ENCODE data around the gene KYNU. TPM values are rescaled to one million over a fixed set of nuclear protein-coding genes. Genes with fewer than 3 reads are reported as not detected.
"Not testable (repeated sequence)": the region's sequence is repeated elsewhere in the genome, so short reads cannot be mapped to it uniquely, and the experiment has no call there.

KYNU gene
- total RNA-seq, 8 experiments from 2014 or later: 0.04 to 0.57 (median 0.36) TPM; not detected in 1

DNA sequence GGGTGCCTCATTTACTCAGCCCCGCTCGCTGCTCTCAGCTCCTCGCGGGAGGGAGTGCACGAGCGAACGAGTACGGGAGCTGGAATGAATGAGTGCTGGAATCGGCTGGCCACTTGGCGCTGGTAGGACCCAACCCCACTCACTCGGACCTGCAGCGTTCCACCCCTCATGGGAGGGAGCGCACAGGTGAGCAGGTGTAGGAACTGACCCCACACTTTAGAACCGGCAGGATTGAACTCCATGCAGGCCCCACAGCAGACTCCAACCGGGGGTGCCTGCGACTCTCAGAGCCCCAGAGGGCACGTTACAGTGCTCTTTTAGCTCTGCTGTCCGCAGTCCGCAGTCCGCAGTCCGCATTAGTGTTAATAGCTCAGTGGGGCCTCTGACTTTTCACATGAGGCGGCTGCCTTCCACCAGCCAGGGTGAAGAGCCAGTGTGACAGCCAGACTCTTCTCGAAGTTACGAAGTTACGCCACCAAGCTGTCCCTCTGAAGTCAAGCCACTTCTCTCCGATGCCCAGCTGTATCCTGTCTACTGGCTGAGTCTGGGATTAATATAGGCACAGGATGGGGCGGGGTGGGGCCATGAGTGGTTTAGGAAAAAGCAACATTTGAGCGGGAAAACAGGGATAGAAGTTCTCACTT, 149.1 kb downstream of the KYNU start:
- Histone ChIP-seq H3K27ac (no peak overlapping the region), H3K4me1 (replicated peaks in 1 of 2) (no peaks in the 10 kb centered on the region), H3K4me3 (no peak overlapping the region)
- peak in 4 of 8 experiments; percentile 35 to 55 (median 36) for ATAC-seq (replicated peaks in 6 of 8)
- 20 to 100% (median 61%) methylated on average over 1 to 12 of the region's 28 CpGs for WGBS, 10 experiments
- in situ Hi-C loops (cut with MboI; ENCODE audit: low pct_unique_long_range_greater_than_20kb in 2 of 9, low sequenced_read_pairs in 9 of 9, unreplicated experiment in 9 of 9): no loop called here

DNA sequence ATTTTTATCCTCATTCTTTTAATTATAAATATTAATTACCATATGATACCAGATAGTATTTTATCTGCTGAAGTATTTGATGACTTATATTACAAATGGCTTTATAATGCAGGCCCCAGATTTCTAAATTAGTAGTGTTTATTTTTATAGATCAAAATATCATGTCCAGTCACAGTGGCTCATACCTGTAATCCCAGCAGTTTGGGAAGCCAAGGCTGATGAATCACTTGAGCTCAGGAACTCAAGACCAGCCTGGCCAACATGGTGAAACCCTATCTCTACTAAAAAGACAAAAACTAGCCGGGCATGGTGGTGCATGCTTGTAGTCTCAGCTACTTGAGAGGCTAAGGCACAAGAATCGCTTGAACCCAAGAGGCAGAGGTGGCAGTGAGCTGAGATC, 151.7 kb downstream of the KYNU start:
- in situ Hi-C loops (cut with MboI; ENCODE audit: low pct_unique_long_range_greater_than_20kb in 2 of 9, low sequenced_read_pairs in 9 of 9, unreplicated experiment in 9 of 9): no loop called here
- Histone ChIP-seq H3K4me3 (no peak overlapping the region), H3K4me1 (replicated peaks in 1 of 2) (no peaks in the 10 kb centered on the region), H3K27ac (no peak overlapping the region)
- no peak for ATAC-seq (replicated peaks in 6 of 8)
- WGBS, 10 experiments: 54 to 100% (median 96%) methylated on average over 1 to 2 of the region's 2 CpGs; no CpG with 5 or more reads in 4 of the 10 experiments

DNA sequence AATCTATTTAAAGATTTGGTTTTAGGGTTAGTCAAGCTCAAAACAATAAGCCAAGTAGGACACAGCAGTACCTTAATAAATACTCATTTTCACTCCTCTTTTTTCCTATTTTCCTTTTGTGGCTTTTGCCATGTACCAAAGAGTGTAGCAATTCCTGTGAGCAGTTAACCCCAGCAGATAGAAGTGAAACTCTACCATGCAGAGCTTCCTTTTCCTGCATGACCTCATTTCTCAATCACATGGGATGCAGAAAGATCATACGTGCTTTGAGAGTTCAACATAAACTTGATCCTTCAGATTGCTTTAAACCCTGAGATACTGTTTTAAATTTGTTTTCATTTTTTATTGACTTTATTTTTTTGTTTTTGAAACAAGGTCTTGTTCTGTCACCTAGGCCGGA, 152.7 kb downstream of the KYNU start:
- in situ Hi-C loops (cut with MboI; ENCODE audit: low pct_unique_long_range_greater_than_20kb in 2 of 9, low sequenced_read_pairs in 9 of 9, unreplicated experiment in 9 of 9): loop anchor here in 1 of 9 experiments (10.0 kb wide), 1 partner anchor 195 kb away; no protein-coding TSS in a partner anchor
- H3K4me3 ChIP-seq: no peak overlapping the region
- no peak overlapping the region for H3K27ac ChIP-seq
- no peaks in the 10 kb centered on the region for H3K4me1 ChIP-seq (replicated peaks in 1 of 2)
- no peak for ATAC-seq (replicated peaks in 6 of 8)
- 67 to 100% (median 100%) methylated on average over 1 to 2 of the region's 2 CpGs; no CpG with 5 or more reads in 3 of the 10 experiments for WGBS, 10 experiments

DNA sequence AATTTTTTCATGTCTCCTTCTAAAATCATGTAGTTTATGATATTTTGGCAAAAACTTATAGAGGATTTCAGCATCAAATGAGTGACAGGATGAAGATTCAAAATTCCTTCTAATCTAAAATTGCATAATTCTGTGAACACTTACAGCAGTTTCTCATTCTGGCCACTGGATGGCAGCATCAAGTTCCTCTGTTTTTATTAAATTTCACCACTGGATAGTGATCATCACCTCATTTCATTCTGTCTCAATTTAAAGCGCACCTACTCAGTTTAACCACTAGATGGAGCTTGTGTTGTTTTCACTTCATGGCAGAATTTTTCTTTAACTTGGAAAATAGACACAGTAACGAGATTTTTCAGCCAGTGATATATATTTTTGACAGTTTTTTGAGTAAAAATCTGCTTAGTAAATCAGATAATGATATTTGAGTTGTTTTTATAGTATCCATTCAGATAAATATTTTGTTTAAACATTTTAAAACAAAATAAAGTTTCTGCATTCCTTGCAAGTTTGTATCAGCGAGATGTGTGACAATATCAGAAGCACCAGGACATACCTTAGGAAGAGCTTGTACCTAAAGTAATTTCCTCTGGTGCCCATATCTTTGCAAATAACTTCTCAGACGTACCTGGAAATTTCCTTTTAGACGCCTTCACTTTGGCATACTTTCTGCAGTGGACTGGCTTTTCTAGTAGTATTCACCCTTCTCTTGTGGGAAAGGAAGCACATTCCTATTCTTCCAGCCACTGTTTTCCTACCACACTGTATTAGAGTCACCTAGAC, 157.0 kb downstream of the KYNU start:
- H3K27ac ChIP-seq: no peak overlapping the region
- peak; percentile 43 to 86 (median 65) for ATAC-seq (replicated peaks in 6 of 8)
- in situ Hi-C loops (cut with MboI; ENCODE audit: low pct_unique_long_range_greater_than_20kb in 2 of 9, low sequenced_read_pairs in 9 of 9, unreplicated experiment in 9 of 9): loop anchor here in 1 of 9 experiments (10.0 kb wide), 1 partner anchor 190 kb away; no protein-coding TSS in a partner anchor
- no peaks in the 10 kb centered on the region for H3K4me1 ChIP-seq (replicated peaks in 1 of 2)
- WGBS, 10 experiments: 0 to 52% (median 39%) methylated on average over 1 to 5 of the region's 5 CpGs
- no peak overlapping the region for H3K4me3 ChIP-seq

DNA sequence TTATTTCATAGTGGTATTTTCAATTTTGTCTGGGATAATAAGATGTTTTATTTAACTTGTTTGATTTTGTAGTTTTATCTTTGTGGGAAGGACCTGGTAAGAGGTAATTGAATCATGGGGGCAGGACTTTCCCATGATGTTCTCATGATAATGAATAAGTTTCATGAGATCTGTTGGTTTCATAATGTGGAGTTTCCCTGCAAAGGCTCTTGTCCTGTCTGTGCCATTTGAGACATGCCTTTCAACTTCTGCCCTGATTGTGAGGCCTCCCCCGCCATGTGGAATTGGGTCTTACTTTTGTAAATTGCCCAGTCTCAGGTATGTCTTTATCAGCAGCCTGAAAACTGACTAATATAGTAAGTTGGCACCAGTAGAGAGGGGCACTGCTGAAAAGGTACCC, 174.0 kb downstream of the KYNU start:
- WGBS, 10 experiments: 57 to 100% (median 88%) methylated on average over 1 of the region's 1 CpG; no CpG with 5 or more reads in 2 of the 10 experiments
- no peak for ATAC-seq (replicated peaks in 6 of 8)
- in situ Hi-C loops (cut with MboI; ENCODE audit: low pct_unique_long_range_greater_than_20kb in 2 of 9, low sequenced_read_pairs in 9 of 9, unreplicated experiment in 9 of 9): no loop called here
- Histone ChIP-seq H3K4me3 (no peak overlapping the region), H3K27ac (no peak overlapping the region), H3K4me1 (replicated peaks in 1 of 2) (no peaks in the 10 kb centered on the region)

DNA sequence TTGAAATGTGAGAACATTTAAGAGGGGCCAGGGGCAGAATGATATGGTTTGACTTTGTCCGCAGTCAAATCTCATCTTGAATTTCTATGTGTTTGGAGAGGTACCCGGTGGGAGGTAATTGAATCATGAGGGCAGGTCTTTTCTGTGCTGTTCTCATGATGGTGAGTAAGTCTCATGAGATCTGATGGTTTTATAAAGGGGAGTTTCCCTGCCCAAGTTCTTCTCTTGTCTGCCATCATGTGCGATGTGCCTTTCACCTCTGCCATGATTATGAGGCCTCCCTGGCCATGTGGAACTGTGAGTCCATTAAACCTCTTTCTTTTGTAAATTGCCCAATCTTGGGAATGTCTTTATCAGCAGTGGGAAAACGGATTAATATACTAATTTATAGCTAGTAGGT, 176.0 kb downstream of the KYNU start:
- 0 to 100% (median 60%) methylated on average over 1 to 4 of the region's 4 CpGs for WGBS, 10 experiments
- H3K4me1 ChIP-seq (replicated peaks in 1 of 2); H3K4me3 ChIP-seq; in situ Hi-C loops (cut with MboI; ENCODE audit: low pct_unique_long_range_greater_than_20kb in 2 of 9, low sequenced_read_pairs in 9 of 9, unreplicated experiment in 9 of 9); H3K27ac ChIP-seq; ATAC-seq (replicated peaks in 6 of 8): not testable (repeated sequence)

DNA sequence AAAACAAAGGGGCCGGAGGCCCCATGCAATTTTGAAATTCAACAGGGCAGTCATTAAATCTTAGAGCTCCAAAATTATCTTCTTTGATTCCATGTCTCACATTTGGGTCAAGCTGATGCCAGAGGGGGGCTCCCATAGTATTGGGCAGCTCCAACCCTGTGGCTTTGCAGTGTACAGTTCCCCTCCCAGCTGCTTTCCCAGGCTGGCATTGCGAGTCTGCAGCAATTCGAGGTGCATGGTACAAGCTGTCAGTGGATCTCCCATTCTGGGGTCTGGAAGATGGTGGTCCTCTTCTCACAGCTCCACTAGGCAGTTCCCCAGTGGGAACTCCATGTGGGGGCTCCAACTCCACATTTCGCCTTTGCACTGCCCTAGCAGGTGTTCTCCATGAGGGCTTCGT, 179.1 kb downstream of the KYNU start:
- in situ Hi-C loops (cut with MboI; ENCODE audit: low pct_unique_long_range_greater_than_20kb in 2 of 9, low sequenced_read_pairs in 9 of 9, unreplicated experiment in 9 of 9): no loop called here
- WGBS, 10 experiments: 70 to 94% (median 86%) methylated on average over 1 to 3 of the region's 5 CpGs; no CpG with 5 or more reads in 5 of the 10 experiments
- ATAC-seq (replicated peaks in 6 of 8): no peak
- Histone ChIP-seq H3K4me3 (no peak overlapping the region), H3K27ac (no peak overlapping the region), H3K4me1 (replicated peaks in 1 of 2) (peaks cover 0 to 5% of the 10 kb centered on the region in 2 donors)

DNA sequence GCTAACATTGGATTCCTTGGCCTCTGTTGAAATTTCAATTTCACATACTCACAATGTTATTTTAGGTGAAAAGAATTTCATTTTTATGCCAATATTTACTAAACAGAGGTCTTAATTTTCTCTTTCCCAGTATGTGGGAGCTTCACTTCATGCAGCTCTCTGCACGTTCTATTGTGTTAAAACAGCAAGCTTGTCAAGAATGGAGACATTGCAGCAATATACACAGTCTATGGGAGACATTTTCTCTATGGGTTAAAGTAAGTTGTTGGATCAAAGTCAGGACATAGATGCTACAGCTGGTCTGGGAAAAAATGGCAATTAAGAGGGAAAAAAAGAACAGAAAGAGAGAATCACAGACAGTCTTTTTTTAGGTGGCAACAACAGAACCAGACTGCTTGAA, 181.4 kb downstream of the KYNU start:
- H3K4me1 ChIP-seq (replicated peaks in 1 of 2): peaks cover 0 to 5% of the 10 kb centered on the region in 2 donors
- 0 to 75% (median 33%) methylated on average over 1 of the region's 1 CpG; no CpG with 5 or more reads in 1 of the 10 experiments for WGBS, 10 experiments
- in situ Hi-C loops (cut with MboI; ENCODE audit: low pct_unique_long_range_greater_than_20kb in 2 of 9, low sequenced_read_pairs in 9 of 9, unreplicated experiment in 9 of 9): no loop called here
- H3K27ac ChIP-seq: no peak overlapping the region
- ATAC-seq (replicated peaks in 6 of 8): no peak
- H3K4me3 ChIP-seq: no peak overlapping the region

DNA sequence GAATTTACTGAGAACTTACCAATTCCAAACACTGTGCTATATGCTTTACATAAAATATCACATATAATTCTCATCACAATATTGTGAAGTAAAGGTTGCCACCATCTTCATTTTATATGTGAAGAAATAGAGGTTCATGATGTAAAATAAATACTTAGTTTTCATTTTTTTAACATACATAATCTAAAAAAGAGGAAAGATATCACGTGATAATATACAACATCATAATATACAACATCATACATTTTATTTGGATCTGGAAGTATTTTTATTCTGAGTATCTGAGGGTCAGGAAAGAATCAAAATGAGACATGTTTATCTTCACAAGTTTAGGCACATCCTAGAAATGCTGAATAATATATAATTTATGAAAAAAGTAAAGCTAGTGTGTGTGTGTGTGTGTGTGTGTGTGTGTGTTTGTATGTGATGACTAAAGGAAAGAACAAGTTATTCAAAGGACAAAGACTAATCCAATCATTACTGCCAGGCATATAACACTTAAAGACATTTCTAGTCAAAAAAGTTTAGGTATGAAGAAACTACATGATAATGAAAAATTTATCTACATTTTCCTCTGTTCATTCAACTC, 186.2 kb downstream of the KYNU start:
- WGBS, 10 experiments: 0 to 100% (median 61%) methylated on average over 1 of the region's 1 CpG; no CpG with 5 or more reads in 2 of the 10 experiments
- Histone ChIP-seq H3K4me1 (replicated peaks in 1 of 2) (peaks cover 0 to 5% of the 10 kb centered on the region in 2 donors), H3K4me3 (no peak overlapping the region), H3K27ac (no peak overlapping the region)
- ATAC-seq (replicated peaks in 6 of 8): no peak
- in situ Hi-C loops (cut with MboI; ENCODE audit: low pct_unique_long_range_greater_than_20kb in 2 of 9, low sequenced_read_pairs in 9 of 9, unreplicated experiment in 9 of 9): no loop called here

DNA sequence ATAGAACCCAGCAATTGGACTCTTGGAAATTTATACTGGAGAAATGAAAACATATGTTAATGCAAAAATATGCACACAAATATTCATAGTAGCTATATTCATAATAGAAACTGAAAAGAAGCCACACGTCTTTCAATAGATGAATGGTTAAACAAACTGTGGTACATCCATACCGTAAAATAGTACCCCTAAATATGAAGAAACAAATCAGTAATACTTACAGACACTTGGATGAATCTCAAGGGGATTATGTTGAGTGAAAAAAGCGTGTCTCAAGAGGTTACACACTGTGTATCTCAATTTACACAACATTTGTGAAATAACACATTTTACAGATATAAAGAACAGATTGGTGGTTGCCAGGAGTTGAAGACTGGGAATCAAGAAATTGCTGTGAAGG, 190.6 kb downstream of the KYNU start:
- H3K4me1 ChIP-seq (replicated peaks in 1 of 2): no peaks in the 10 kb centered on the region
- no peak for ATAC-seq (replicated peaks in 6 of 8)
- no peak overlapping the region for H3K4me3 ChIP-seq
- no peak overlapping the region for H3K27ac ChIP-seq
- in situ Hi-C loops (cut with MboI; ENCODE audit: low pct_unique_long_range_greater_than_20kb in 2 of 9, low sequenced_read_pairs in 9 of 9, unreplicated experiment in 9 of 9): no loop called here
- WGBS, 10 experiments: 0 to 100% (median 65%) methylated on average over 1 to 3 of the region's 3 CpGs; no CpG with 5 or more reads in 3 of the 10 experiments

DNA sequence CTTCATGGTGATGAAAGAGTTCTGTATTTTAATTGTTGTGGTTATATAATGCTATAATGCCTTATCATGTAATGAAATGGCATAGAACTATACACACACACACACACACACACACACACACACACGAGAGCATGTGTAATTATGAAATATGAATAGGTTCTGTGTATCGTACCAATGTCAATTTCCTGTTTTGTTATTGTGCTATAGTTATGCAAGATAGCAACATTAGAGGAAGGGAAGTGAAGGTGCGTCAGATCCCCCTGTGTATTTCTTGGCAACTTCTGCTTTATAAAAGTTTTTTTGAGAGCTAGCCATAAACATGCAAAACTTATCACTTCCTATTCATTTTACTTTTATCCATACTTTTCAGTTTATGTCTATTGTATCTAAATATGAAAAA, 191.0 kb downstream of the KYNU start:
- 50 to 100% (median 80%) methylated on average over 1 to 3 of the region's 3 CpGs; no CpG with 5 or more reads in 1 of the 10 experiments for WGBS, 10 experiments

DNA sequence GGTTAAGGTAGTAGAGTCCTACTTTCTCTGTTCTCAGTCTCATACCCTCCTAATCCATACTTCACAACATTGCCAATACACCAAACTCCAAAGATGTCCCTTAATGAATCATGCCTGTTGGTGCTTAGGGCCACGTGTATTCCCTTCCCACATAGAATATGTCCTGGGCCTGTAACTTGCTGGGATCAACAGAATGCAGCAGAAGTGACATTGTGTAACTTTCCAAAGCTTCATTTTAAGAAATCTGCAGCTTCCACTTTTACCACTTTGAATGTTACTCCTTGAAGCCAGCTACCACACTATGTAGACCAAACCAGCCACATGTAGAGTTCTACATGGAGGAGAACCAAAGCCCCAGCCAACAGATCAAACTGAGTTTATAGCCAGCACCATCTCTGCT, 193.2 kb downstream of the KYNU start:
- H3K27ac ChIP-seq: no peak overlapping the region
- WGBS, 10 experiments: 17 to 100% (median 80%) methylated on average over 1 of the region's 1 CpG; no CpG with 5 or more reads in 6 of the 10 experiments
- H3K4me3 ChIP-seq: no peak overlapping the region
- in situ Hi-C loops (cut with MboI; ENCODE audit: low pct_unique_long_range_greater_than_20kb in 2 of 9, low sequenced_read_pairs in 9 of 9, unreplicated experiment in 9 of 9): no loop called here
- no peaks in the 10 kb centered on the region for H3K4me1 ChIP-seq (replicated peaks in 1 of 2)
- no peak for ATAC-seq (replicated peaks in 6 of 8)

More for the DNA sequence above, 191.0 kb downstream of the KYNU start:
- ATAC-seq (replicated peaks in 6 of 8): no peak
- Histone ChIP-seq H3K27ac (no peak overlapping the region), H3K4me1 (replicated peaks in 1 of 2) (no peaks in the 10 kb centered on the region), H3K4me3 (no peak overlapping the region)
- in situ Hi-C loops (cut with MboI; ENCODE audit: low pct_unique_long_range_greater_than_20kb in 2 of 9, low sequenced_read_pairs in 9 of 9, unreplicated experiment in 9 of 9): no loop called here

DNA sequence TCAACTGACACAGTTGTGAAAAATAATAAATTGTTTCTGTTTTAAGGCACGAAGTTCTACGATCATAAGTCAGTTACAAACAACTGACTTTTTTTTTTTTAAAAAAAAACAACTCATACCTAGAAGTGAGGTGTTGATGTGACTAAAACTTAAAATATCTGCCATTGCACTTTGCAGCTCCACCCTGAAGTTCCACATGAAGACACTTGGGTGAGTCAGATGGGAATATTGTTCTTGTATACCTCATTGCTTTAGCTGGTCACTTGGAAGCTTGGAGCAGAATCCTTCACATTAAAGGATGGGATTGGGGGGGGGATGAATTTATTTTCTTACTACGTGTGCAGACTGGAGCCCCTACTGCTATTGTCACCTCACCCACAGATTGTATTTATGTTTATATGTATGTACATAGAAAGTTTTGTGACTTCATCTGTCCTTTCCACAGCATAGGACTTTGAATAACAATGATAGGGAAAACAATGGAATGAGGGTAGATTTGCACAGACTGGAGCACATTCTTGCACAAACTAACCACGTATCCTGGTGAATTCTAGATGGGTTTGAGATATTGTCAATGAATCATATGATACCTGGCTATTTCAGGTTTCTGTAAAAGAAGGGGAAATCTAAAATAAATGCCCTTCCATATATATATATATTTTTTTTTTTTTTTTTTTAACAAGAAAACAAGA, 193.9 kb downstream of the KYNU start:
- in situ Hi-C loops (cut with MboI; ENCODE audit: low pct_unique_long_range_greater_than_20kb in 2 of 9, low sequenced_read_pairs in 9 of 9, unreplicated experiment in 9 of 9): no loop called here
- ATAC-seq (replicated peaks in 6 of 8): peak in 2 of 8 experiments; percentile 38 to 43
- no peak overlapping the region for H3K27ac ChIP-seq
- no peaks in the 10 kb centered on the region for H3K4me1 ChIP-seq (replicated peaks in 1 of 2)
- 16 to 92% (median 66%) methylated on average over 1 to 4 of the region's 4 CpGs for WGBS, 10 experiments
- H3K4me3 ChIP-seq: no peak overlapping the region

All from motor neuron (in vitro differentiated cells).